OCI-LY1 (cell line): ENCODE measurements around the gene PLEKHG3.

Source experiments
- H2AFZ ChIP-seq: fragments of 200-600 bp; sonication (generic), shearing (Covaris generic); 2 replicates; pipeline ENCODE4 v1.6.0; 2014; ENCODE audit warnings: antibody characterized with exemption, mild to moderate bottlenecking, low read length
- H3F3A ChIP-seq: fragments of 200-600 bp; sonication (generic), shearing (Covaris generic); 2 replicates; pipeline ENCODE4 v1.6.0; 2014; ENCODE audit warnings: mild to moderate bottlenecking, antibody characterized with exemption, low read length, moderate library complexity; ENCODE audit not compliant: insufficient read depth
- H3K27ac ChIP-seq: fragments of 200-600 bp; sonication (generic); 2 replicates; pipeline ENCODE4 v1.5.1; 2014; ENCODE audit warnings: low read length, mixed run types, mild to moderate bottlenecking, low read depth; ENCODE audit not compliant: poor library complexity, severe bottlenecking
- H3K27me3 ChIP-seq: fragments of 200-600 bp; sonication (generic); 2 replicates; pipeline ENCODE4 v1.6.0; 2014; ENCODE audit warnings: antibody characterized with exemption, mild to moderate bottlenecking, low read length, moderate library complexity; ENCODE audit not compliant: insufficient read depth
- H3K36me3 ChIP-seq: fragments of 200-600 bp; sonication (generic); 2 replicates; pipeline ENCODE4 v1.6.1; 2014; ENCODE audit warnings: mild to moderate bottlenecking, antibody characterized with exemption, low read length, moderate library complexity, mixed read lengths; ENCODE audit not compliant: insufficient read depth
- H3K4me1 ChIP-seq: fragments of 200-600 bp; sonication (generic); 2 replicates; pipeline ENCODE4 v1.5.1; 2014; ENCODE audit warnings: mild to moderate bottlenecking, low read length, moderate library complexity; ENCODE audit not compliant: insufficient read depth, severe bottlenecking
- H3K4me2 ChIP-seq: fragments of 200-600 bp; sonication (generic), shearing (Covaris generic); 2 replicates; pipeline ENCODE4 v1.6.1; 2014; ENCODE audit warnings: low read length
- H3K4me3 ChIP-seq: fragments of 200-600 bp; sonication (generic); 2 replicates; pipeline ENCODE4 v1.5.1; 2014; ENCODE audit warnings: low read length, low read depth, mild to moderate bottlenecking, mixed read lengths; ENCODE audit not compliant: poor library complexity, severe bottlenecking
- H3K79me2 ChIP-seq: fragments of 200-600 bp; shearing (Covaris generic); 2 replicates; pipeline ENCODE4 v1.6.1; 2016; ENCODE audit warnings: mixed run types, low read length, mixed read lengths; ENCODE audit not compliant: insufficient read depth
- H3K9ac ChIP-seq: fragments of 200-600 bp; sonication (generic), shearing (Covaris generic); 2 replicates; pipeline ENCODE4 v1.6.1; 2014; ENCODE audit warnings: mild to moderate bottlenecking, low read length, mixed read lengths
- H3K9me2 ChIP-seq: fragments of 200-600 bp; sonication (generic), shearing (Covaris generic); 2 replicates; pipeline ENCODE4 v1.6.1; 2014; ENCODE audit warnings: low read depth, mild to moderate bottlenecking, low read length, mixed read lengths
- H3K9me3 ChIP-seq: fragments of 200-600 bp; shearing (Covaris generic); 2 replicates; pipeline ENCODE4 v1.6.1; 2014; ENCODE audit warnings: low read length, mixed read lengths
- H4K20me1 ChIP-seq: fragments of 200-600 bp; sonication (generic), shearing (Covaris generic); 2 replicates; pipeline ENCODE4 v1.6.0; 2016; ENCODE audit warnings: mild to moderate bottlenecking, low read length; ENCODE audit not compliant: insufficient read depth
- CTCF ChIP-seq: fragments of 200-600 bp; sonication (generic), shearing (Covaris generic); IDR thresholded peaks from 2 replicates; pipeline ENCODE4 v1.5.1; 2017; ENCODE audit warnings: mild to moderate bottlenecking, antibody characterized with exemption, low read length, moderate library complexity, mixed read lengths
- EZH2 ChIP-seq: fragments of 200-600 bp; sonication (generic), shearing (Covaris generic); IDR thresholded peaks from 2 replicates; pipeline ENCODE4 v1.8.0; 2017; ENCODE audit warnings: borderline replicate concordance, mixed run types, mild to moderate bottlenecking, antibody characterized with exemption, low read length, moderate library complexity, mixed read lengths

PLEKHG3 gene

DNA sequence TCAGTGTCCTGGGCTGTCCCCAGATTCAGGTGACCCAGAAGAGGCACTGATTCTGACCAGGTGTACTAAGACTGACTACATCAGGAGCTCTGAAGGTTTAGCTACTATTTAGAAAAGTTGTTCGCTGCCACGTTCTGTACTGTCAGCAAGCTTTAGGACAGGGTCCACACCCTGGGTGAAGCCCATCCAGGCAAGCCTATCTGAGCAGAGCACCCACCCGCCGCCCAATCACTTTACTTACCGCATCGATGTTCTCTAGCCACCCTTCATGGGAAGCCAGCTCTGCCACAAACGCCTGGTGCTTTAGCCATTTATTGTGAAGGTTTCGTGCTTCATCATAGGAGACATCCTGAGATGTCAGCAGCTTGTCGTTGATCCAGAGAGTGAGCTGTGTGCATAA is 79.8 kb downstream of the PLEKHG3 start:
- H3K4me2 ChIP-seq, result no peak overlapping the region

DNA sequence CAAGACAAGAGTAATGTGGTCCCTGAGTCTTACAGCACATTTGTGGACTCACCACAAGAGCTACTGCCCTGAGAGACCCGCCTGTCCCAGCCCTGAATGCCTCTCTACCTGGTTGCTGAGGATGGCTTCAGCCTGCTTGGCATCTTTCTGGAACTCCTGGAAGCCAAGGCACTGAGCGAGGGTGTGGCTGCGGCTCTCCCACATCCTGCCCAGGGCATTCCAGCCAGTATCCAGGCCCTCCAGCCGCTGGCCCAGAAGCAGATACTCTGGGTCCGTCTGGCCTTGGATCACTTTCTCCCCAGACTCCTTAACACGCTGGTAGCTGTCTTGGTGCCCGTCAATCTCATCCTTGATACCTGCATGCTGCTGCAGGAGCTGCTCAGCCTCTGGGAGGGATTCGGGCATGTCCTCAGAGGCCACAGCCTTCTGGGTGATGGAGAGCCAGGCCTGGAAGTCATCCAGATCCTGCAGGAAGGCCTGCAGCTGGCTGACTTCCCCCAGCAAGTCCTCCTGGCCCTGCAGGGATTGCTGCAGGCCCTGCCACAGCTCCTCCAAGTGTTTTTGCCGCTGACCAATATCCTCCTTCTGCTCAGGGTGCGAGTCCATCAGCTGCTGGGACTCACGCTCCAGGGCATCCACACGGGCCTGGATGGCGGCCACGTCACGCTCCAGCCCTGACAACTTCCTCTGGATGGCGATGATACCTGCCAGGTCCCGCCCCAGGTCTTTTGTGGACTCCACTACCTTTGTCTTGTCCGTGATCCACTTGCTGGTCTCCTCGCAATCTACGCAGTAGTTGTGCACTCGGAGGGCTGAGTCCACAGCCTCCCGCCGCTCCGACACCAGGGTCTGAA is 82.3 kb downstream of the PLEKHG3 start:
- Histone ChIP-seq H2AFZ (no peak overlapping the region), H3K27ac (no peak overlapping the region), H3K79me2 (no peaks in the 10 kb centered on the region), H4K20me1 (no peaks in the 10 kb centered on the region), H3K9ac (no peak overlapping the region), H3F3A (no peaks in the 10 kb centered on the region), H3K4me3 (no peak overlapping the region), H3K9me3 (no peaks in the 10 kb centered on the region), H3K4me2 (no peak overlapping the region), H3K36me3 (no peaks in the 10 kb centered on the region), H3K27me3 (no peaks in the 10 kb centered on the region), H3K9me2 (no peaks in the 10 kb centered on the region), H3K4me1 (no peaks in the 10 kb centered on the region)
- TF ChIP-seq EZH2 (no peak), CTCF (no peak)

More for the DNA sequence above, 79.8 kb downstream of the PLEKHG3 start:
- H3K27me3 ChIP-seq, result no peaks in the 10 kb centered on the region
- H3F3A ChIP-seq, result no peaks in the 10 kb centered on the region
- TF ChIP-seq CTCF (no peak), EZH2 (no peak)
- no peak overlapping the region for H2AFZ ChIP-seq
- no peaks in the 10 kb centered on the region for H3K9me2 ChIP-seq
- H3K27ac ChIP-seq, result no peak overlapping the region
- H3K4me3 ChIP-seq, result no peak overlapping the region
- no peaks in the 10 kb centered on the region for H3K36me3 ChIP-seq
- no peaks in the 10 kb centered on the region for H3K4me1 ChIP-seq
- no peak overlapping the region for H3K9ac ChIP-seq
- no peaks in the 10 kb centered on the region for H3K9me3 ChIP-seq
- no peaks in the 10 kb centered on the region for H4K20me1 ChIP-seq
- H3K79me2 ChIP-seq, result no peaks in the 10 kb centered on the region

DNA sequence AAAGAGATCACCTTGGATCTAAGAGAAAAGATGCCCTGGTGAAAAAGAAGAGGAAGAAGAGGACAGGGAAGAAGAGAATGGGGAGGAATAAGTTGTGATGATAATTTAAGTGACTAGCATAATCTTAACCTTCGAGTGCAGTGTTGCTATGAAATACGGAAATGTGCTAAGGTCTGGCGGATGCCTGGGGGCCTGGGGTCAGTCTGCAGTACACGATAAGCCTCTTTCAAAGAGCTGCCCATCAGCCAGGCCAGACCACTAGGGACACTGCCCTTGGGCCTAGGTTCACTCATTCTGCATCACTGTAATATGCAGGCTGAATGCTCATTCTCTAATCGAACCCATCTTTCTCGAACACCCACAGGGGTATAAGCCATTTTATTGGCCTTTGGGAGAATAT is 83.4 kb downstream of the PLEKHG3 start:
- no peak overlapping the region for H2AFZ ChIP-seq
- no peaks in the 10 kb centered on the region for H3K4me1 ChIP-seq
- H3K4me3 ChIP-seq, result no peak overlapping the region
- H3K79me2 ChIP-seq, result no peaks in the 10 kb centered on the region
- no peaks in the 10 kb centered on the region for H3K27me3 ChIP-seq
- no peaks in the 10 kb centered on the region for H4K20me1 ChIP-seq
- H3K27ac ChIP-seq, result no peak overlapping the region
- no peaks in the 10 kb centered on the region for H3F3A ChIP-seq
- H3K9me2 ChIP-seq, result no peaks in the 10 kb centered on the region
- H3K9me3 ChIP-seq, result no peaks in the 10 kb centered on the region
- no peaks in the 10 kb centered on the region for H3K36me3 ChIP-seq
- H3K4me2 ChIP-seq, result no peak overlapping the region
- TF ChIP-seq EZH2 (no peak), CTCF (no peak)
- no peak overlapping the region for H3K9ac ChIP-seq
